ENCODE data around the gene PRR16. TPM values are rescaled to one million over a fixed set of nuclear protein-coding genes. Genes with fewer than 3 reads are reported as not detected.

The PRR16 gene
- total RNA-seq, 4 donors from 2014 or later = 0.48 to 2.3 (median 1.9) TPM; not detected in 1

DNA sequence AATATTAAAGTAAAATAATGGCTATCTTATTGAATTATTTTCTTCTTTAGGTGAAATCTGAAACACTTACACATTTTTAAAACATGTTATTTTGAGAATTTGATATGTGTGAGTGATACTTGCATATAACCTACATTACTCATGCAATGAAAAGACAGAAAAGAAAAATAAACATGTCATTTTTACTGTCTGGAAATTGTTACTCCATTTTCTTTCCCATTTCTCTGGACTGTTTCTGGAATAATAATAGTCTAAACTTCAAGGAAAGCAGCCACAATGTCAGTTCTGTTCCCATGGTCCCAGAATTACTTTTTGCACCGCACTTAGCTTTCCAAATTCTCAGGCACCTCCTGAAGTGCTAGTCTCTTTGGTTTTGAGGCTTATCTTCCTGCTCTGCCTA lies 145.5 kb downstream of the PRR16 start:
- DNase-seq = no peak
- intact Hi-C loops (cut with DNase I) = no loop called here
- Histone ChIP-seq H3K9me3 (no peaks in the 10 kb centered on the region), H3K27me3 (no peaks in the 10 kb centered on the region), H3K36me3 (no peaks in the 10 kb centered on the region), H3K4me1 (no peaks in the 10 kb centered on the region), H3K27ac (no peak overlapping the region), H3K4me3 (no peak overlapping the region)
- WGBS, 2 donors = 79 to 83% methylated on average over 1 of the region's 1 CpG
- TF ChIP-seq, protein P1, sequence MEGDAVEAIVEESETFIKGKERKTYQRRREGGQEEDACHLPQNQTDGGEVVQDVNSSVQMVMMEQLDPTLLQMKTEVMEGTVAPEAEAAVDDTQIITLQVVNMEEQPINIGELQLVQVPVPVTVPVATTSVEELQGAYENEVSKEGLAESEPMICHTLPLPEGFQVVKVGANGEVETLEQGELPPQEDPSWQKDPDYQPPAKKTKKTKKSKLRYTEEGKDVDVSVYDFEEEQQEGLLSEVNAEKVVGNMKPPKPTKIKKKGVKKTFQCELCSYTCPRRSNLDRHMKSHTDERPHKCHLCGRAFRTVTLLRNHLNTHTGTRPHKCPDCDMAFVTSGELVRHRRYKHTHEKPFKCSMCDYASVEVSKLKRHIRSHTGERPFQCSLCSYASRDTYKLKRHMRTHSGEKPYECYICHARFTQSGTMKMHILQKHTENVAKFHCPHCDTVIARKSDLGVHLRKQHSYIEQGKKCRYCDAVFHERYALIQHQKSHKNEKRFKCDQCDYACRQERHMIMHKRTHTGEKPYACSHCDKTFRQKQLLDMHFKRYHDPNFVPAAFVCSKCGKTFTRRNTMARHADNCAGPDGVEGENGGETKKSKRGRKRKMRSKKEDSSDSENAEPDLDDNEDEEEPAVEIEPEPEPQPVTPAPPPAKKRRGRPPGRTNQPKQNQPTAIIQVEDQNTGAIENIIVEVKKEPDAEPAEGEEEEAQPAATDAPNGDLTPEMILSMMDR (IDR thresholded peaks at IDR 0.05) = no peak
- no peak for TF ChIP-seq POLR2A (IDR thresholded peaks at IDR 0.05)

DNA sequence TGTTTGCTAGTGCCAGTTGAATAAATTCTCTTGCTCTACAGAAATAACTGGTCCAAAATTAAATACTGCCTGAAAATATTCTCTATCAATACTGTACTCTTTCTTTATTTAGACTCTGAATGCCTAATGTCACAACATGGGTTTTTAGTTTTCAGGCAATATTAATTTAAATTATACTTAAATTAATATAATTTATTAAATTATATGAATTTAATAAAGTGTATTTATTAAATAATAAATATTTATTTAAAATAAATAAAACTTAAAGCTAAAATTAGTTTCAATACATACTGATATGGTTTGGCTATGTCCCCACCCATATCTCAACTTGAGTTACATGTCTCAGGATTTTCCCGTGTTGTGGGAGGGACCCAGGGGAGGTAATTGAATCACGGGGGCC lies 146.0 kb downstream of the PRR16 start:
- WGBS, 2 donors = 80 to 86% methylated on average over 2 of the region's 2 CpGs
- intact Hi-C loops (cut with DNase I) = no loop called here
- TF ChIP-seq POLR2A (IDR thresholded peaks at IDR 0.05) = no peak
- TF ChIP-seq, protein P1 (IDR thresholded peaks at IDR 0.05) = no peak

DNA sequence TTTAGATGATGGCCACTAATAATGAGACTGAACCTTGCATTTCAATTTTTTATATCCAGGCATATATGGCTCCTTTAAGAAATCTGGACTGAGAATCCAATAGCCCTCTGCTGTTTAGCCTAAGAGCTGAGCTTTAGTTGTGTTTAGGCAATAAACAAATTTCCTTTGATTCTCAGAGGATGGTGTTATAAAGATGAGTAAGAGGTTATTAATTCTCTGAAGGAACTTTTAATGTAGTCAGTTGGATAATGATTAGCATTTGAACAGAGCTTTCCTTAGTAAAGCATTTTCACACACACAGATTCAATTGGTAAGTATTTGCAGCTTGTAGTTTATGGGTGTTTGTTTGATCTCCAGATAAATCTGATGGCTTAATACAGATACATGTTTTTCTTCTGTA lies 149.6 kb downstream of the PRR16 start:
- Histone ChIP-seq H3K36me3 (no peaks in the 10 kb centered on the region), H3K4me3 (no peak overlapping the region), H3K27me3 (no peaks in the 10 kb centered on the region), H3K4me1 (no peaks in the 10 kb centered on the region), H3K9me3 (no peaks in the 10 kb centered on the region), H3K27ac (no peak overlapping the region)
- TF ChIP-seq POLR2A (IDR thresholded peaks at IDR 0.05) = no peak
- TF ChIP-seq, protein P1 (IDR thresholded peaks at IDR 0.05) = no peak
- intact Hi-C loops (cut with DNase I) = no loop called here
- DNase-seq = no peak

More for the DNA sequence above, 146.0 kb downstream of the PRR16 start:
- H3K9me3 ChIP-seq = no peaks in the 10 kb centered on the region
- H3K4me3 ChIP-seq = no peak overlapping the region
- no peaks in the 10 kb centered on the region for H3K4me1 ChIP-seq
- H3K27me3 ChIP-seq = no peaks in the 10 kb centered on the region
- H3K36me3 ChIP-seq = no peaks in the 10 kb centered on the region
- DNase-seq = no peak
- no peak overlapping the region for H3K27ac ChIP-seq

DNA sequence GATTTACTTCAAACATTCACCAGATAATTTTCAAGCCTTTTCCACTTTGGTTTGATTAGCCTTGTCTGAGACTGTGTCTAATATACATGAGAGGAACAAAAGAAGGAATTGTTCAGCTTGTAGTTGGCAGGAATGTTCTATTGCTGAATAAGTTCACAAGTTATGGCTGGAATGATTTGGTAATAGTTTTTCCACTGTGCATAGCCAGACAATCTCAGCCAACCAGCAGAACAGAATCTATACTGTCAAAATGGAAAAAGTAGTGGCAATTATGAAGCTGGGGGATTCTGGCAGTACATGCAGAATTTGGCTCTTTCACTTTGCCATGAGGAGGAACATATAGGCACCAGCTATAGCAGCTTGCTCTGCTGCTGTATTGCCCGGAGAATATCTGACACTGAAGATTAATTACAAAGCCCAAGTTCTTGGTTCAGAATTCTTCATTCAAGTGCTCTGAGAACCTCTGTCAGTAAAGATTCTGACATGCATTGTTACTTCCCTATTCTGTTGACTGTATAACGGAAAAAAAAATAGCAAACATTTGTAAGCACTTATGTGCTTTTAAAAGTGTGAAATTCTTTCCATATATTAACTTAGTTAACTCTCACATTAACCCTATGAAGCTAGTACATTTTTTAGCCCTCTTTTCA lies 150.6 kb downstream of the PRR16 start:
- Histone ChIP-seq H3K36me3 (no peaks in the 10 kb centered on the region), H3K9me3 (no peaks in the 10 kb centered on the region), H3K27ac (no peak overlapping the region), H3K4me3 (no peak overlapping the region), H3K4me1 (no peaks in the 10 kb centered on the region), H3K27me3 (no peaks in the 10 kb centered on the region)
- TF ChIP-seq, protein P1 (IDR thresholded peaks at IDR 0.05) = no peak
- TF ChIP-seq POLR2A (IDR thresholded peaks at IDR 0.05) = no peak
- intact Hi-C loops (cut with DNase I) = no loop called here
- WGBS, 2 donors = 19 to 23% methylated on average over 2 of the region's 2 CpGs
- DNase-seq = no peak

DNA sequence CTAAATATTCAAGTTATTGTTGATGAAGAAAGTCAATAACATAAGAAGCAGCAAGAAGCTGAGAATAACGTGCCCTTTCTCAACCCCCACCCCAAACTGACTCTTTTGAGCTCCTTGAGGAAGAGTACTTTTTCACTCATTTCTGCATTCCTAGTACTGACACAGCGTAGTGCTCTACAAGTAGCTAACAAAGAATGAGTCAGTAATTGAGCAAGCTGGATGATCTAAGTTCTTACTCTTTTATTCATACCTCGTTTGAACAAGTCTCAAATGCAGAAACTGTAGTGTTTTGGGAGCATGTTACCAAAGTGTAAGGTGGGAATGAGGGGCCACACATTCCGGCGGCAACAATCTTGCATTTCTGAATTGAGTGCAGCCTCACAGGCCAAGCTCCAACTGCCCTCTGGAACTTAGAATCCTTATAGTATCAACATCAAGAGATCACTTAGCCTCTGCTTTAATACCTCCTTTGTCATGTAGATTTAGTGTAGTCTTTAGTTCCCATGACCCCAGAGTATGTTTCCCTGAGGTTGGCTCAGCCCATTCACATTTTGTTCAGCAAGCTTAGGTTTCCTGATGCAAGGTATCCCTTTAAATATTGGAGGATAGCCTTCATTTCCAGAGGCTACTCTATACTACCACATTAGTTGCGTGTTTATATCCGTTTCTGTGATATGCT lies 152.0 kb downstream of the PRR16 start:
- Histone ChIP-seq H3K4me1 (no peaks in the 10 kb centered on the region), H3K27ac (no peak overlapping the region), H3K4me3 (no peak overlapping the region), H3K9me3 (no peaks in the 10 kb centered on the region), H3K36me3 (no peaks in the 10 kb centered on the region), H3K27me3 (no peaks in the 10 kb centered on the region)
- 57 to 65% methylated on average over 7 of the region's 7 CpGs for WGBS, 2 donors
- DNase-seq = no peak
- intact Hi-C loops (cut with DNase I) = no loop called here
- TF ChIP-seq, protein P1 (IDR thresholded peaks at IDR 0.05) = no peak
- TF ChIP-seq POLR2A (IDR thresholded peaks at IDR 0.05) = no peak

Data from esophagus squamous epithelium (tissue), 5 donors.